Choroid plexus epithelial cell (primary cell): ENCODE results near the gene NUBPL.
"Not testable (repeated sequence)": the region's sequence is repeated elsewhere in the genome, so short reads cannot be mapped to it uniquely, and the experiment has no call there.

Experiments used
- DNase-seq: peaks from one replicate; pipeline ENCODE4 v3.0.0-alpha.2; 2010; ENCODE audit warnings: low read depth
- H3K4me3 ChIP-seq: 2 replicates; pipeline ENCODE4 v1.5.1; 2011; ENCODE audit warnings: low read depth, mild to moderate bottlenecking, control low read depth, low read length, moderate library complexity
- CTCF ChIP-seq: conservative IDR thresholded peaks from 2 replicates; pipeline ENCODE4 v1.5.1; 2011; ENCODE audit warnings: low read depth, mild to moderate bottlenecking, control low read depth, inconsistent platforms, low read length, moderate library complexity

Gene NUBPL

GRCh38 chr14:31792726-31793125, 231.5 kb downstream of the NUBPL start:
- no peak overlapping the region for H3K4me3 ChIP-seq
- no peak for DNase-seq
- no peak for TF ChIP-seq CTCF

GRCh38 chr14:31797946-31798345, 236.7 kb downstream of the NUBPL start:
- H3K4me3 ChIP-seq, DNase-seq: not testable (repeated sequence)

- no peak for DNase-seq
- TF ChIP-seq CTCF: no peak
Observed at GRCh38 chr14:31802838-31803237, 241.6 kb downstream of the NUBPL start.

GRCh38 chr14:31806249-31806648, 245.0 kb downstream of the NUBPL start:
- peak; percentile 58 for DNase-seq
- TF ChIP-seq CTCF: no peak
- H3K4me3 ChIP-seq: no peak overlapping the region

More at GRCh38 chr14:31802838-31803237, 241.6 kb downstream of the NUBPL start:
- no peak overlapping the region for H3K4me3 ChIP-seq

- H3K4me3 ChIP-seq: not testable (repeated sequence)
Observed at GRCh38 chr14:31811693-31812628, 250.8 kb downstream of the NUBPL start.

GRCh38 chr14:31813724-31814490, 252.7 kb downstream of the NUBPL start:
- not testable (repeated sequence) for H3K4me3 ChIP-seq, DNase-seq

More at GRCh38 chr14:31811693-31812628, 250.8 kb downstream of the NUBPL start:
- DNase-seq: not testable (repeated sequence)

- no peak overlapping the region for H3K4me3 ChIP-seq
- no peak for TF ChIP-seq CTCF
- DNase-seq: no peak
Observed at GRCh38 chr14:31819281-31819680, 258.1 kb downstream of the NUBPL start.

- no peak for TF ChIP-seq CTCF
- no peak for DNase-seq
- H3K4me3 ChIP-seq: no peak overlapping the region
Observed at GRCh38 chr14:31825459-31825858, 264.3 kb downstream of the NUBPL start.
